Keratinocyte (primary cell): ENCODE results near the gene TSPEAR. TPM values are rescaled to one million over a fixed set of nuclear protein-coding genes. Genes with fewer than 3 reads are reported as not detected.

ENCODE experiments used
- DNase-seq: peaks from one replicate; pipeline ENCODE4 v3.0.0-alpha.2; 2011; ENCODE audit warnings: low read depth, missing footprints, low spot score
- FAIRE-seq: peaks from 2 replicates; lab custom pipeline; 2011; peaks lifted over from hg19 to GRCh38; lab: Jason Lieb, UNC
- H2AFZ ChIP-seq: 2 replicates; pipeline ENCODE4 v1.6.0; 2012; ENCODE audit warnings: low read length, control low read depth, inconsistent platforms; ENCODE audit not compliant: control insufficient read depth
- H3K27ac ChIP-seq: 2 replicates; pipeline ENCODE4 v1.5.1; 2011; ENCODE audit warnings: low read length; ENCODE audit not compliant: control insufficient read depth, insufficient read depth
- H3K27me3 ChIP-seq: 3 replicates; pipeline ENCODE4 v1.6.0; 2011; ENCODE audit warnings: low read length; ENCODE audit not compliant: control insufficient read depth, insufficient read depth; ENCODE audit errors: extremely low read depth
- H3K36me3 ChIP-seq, 2 experiments: 2 replicates in 1 of 2; 3 replicates in 1 of 2; pipeline ENCODE4 v1.5.1; 2011; ENCODE audit warnings: low read length in 2 of 2, mild to moderate bottlenecking in 1 of 2; ENCODE audit not compliant: control insufficient read depth in 2 of 2, insufficient read depth in 2 of 2; ENCODE audit errors: extremely low read depth in 1 of 2
- H3K4me1 ChIP-seq: 3 replicates; pipeline ENCODE4 v1.5.1; 2011; ENCODE audit warnings: low read length; ENCODE audit not compliant: control insufficient read depth, insufficient read depth; ENCODE audit errors: extremely low read depth
- H3K4me2 ChIP-seq: 3 replicates; pipeline ENCODE4 v1.6.0; 2011; ENCODE audit warnings: low read depth, low read length; ENCODE audit not compliant: control insufficient read depth, insufficient read depth; ENCODE audit errors: extremely low read depth
- H3K4me3 ChIP-seq, 3 experiments: fragments of 200-600 bp in 1 of 3; sonication (generic) in 1 of 3; 2 replicates in 2 of 3; 3 replicates in 1 of 3; pipeline ENCODE4 v1.5.1; 2011 to 2016; ENCODE audit warnings: low read length in 3 of 3, mild to moderate bottlenecking in 3 of 3, control low read depth in 2 of 3, inconsistent platforms in 1 of 3, low read depth in 1 of 3, mixed read lengths in 1 of 3, mixed run types in 1 of 3, moderate library complexity in 1 of 3; ENCODE audit not compliant: control insufficient read depth in 2 of 3, insufficient read depth in 2 of 3; ENCODE audit errors: extremely low read depth in 1 of 3
- H3K79me2 ChIP-seq: 2 replicates; pipeline ENCODE4 v1.6.0; 2012; ENCODE audit warnings: low read length; ENCODE audit not compliant: control insufficient read depth, insufficient read depth
- H3K9ac ChIP-seq: 3 replicates; pipeline ENCODE4 v1.6.0; 2011; ENCODE audit warnings: low read length; ENCODE audit not compliant: control insufficient read depth, insufficient read depth; ENCODE audit errors: extremely low read depth
- H3K9me1 ChIP-seq: 3 replicates; pipeline ENCODE4 v1.6.0; 2011; ENCODE audit warnings: low read length; ENCODE audit not compliant: control insufficient read depth, insufficient read depth; ENCODE audit errors: extremely low read depth
- H3K9me3 ChIP-seq: 2 replicates; pipeline ENCODE4 v1.5.1; 2012; ENCODE audit warnings: low read depth, low read length; ENCODE audit not compliant: control insufficient read depth
- H4K20me1 ChIP-seq: 3 replicates; pipeline ENCODE4 v1.6.0; 2011; ENCODE audit warnings: low read length; ENCODE audit not compliant: control insufficient read depth, insufficient read depth; ENCODE audit errors: extremely low read depth
- EZH2 ChIP-seq: IDR thresholded peaks from one replicate; pipeline ENCODE4 v1.6.1; 2012; ENCODE audit warnings: inconsistent platforms, mild to moderate bottlenecking, low read length, moderate library complexity
- dilution Hi-C: fragments of 300-500 bp; cut with MboI; formaldehyde crosslinking; loops from one replicate; pipeline ENCODE4 v1.7.0; 2020; ENCODE audit warnings: low sequenced_read_pairs; ENCODE audit not compliant: extremely low pct_ligation_motif_present
- polyA plus RNA-seq, 5 experiments: library from polyadenylated mRNA; depleted of rRNA in 3 of 5; stranded (reverse) in 3 of 5; stranded (forward) in 1 of 5; unstranded in 1 of 5; fragments of >200 nt; gene quantifications; 1 replicate in 1 of 5; 2 replicates in 3 of 5; 3 replicates in 1 of 5; pipeline versions ENCODE4 v1.2.1 to v1.2.3, GENCODE V29; 2011 to 2012; ENCODE audit warnings: missing spikeins in 2 of 5, low read depth in 1 of 5, low replicate concordance in 1 of 5
- TF ChIP-seq, protein P1 (sequence below), 3 experiments: IDR thresholded peaks in 1 of 3; conservative IDR thresholded peaks in 1 of 3; optimal IDR thresholded peaks in 1 of 3; 2 replicates in 2 of 3; 3 replicates in 1 of 3; pipeline versions ENCODE3 to v1.5.1; 2011; ENCODE audit warnings: low read length in 3 of 3, mild to moderate bottlenecking in 3 of 3, moderate library complexity in 2 of 3, control low read depth in 1 of 3, inconsistent platforms in 1 of 3; ENCODE audit not compliant: insufficient read depth in 2 of 3; ENCODE audit errors: extremely low read depth in 1 of 3

Gene TSPEAR
- polyA plus RNA-seq, 1 donor (not counting 4 experiments of a cell fraction or from before 2014, with no cell fraction given): 0.12 TPM

DNA sequence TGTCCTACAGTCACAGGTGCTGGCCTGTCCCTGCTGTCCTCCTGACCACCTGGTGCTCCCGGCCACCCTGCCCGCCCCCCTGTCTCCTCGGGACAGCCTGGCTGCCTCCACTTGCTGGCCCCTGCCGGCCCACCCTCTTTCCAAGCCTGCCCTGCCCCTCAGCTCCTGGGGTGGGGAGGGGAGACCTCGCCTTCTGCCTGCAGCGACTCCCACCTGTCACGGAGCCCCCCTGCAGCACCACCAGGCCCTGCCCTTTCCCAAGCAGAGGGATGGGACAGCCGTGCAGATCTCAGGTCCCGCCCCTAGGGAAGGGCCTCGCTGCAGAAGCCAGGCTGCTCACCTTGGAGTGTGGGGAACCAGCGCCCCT lies 248.6 kb downstream of the TSPEAR start:
- Histone ChIP-seq H3K27me3 (no peaks in the 10 kb centered on the region), H3K9me3 (peaks cover 3% of the 10 kb centered on the region), H3K4me3 (no peak overlapping the region), H4K20me1 (no peaks in the 10 kb centered on the region), H3K9me1 (no peaks in the 10 kb centered on the region), H3K36me3 (no peaks in the 10 kb centered on the region), H3K4me2 (no peak overlapping the region), H3K79me2 (no peaks in the 10 kb centered on the region), H2AFZ (no peak overlapping the region), H3K4me1 (no peaks in the 10 kb centered on the region), H3K27ac (no peak overlapping the region), H3K9ac (no peak overlapping the region)
- DNase-seq (no peak), FAIRE-seq (no peak)
- TF ChIP-seq, protein P1, sequence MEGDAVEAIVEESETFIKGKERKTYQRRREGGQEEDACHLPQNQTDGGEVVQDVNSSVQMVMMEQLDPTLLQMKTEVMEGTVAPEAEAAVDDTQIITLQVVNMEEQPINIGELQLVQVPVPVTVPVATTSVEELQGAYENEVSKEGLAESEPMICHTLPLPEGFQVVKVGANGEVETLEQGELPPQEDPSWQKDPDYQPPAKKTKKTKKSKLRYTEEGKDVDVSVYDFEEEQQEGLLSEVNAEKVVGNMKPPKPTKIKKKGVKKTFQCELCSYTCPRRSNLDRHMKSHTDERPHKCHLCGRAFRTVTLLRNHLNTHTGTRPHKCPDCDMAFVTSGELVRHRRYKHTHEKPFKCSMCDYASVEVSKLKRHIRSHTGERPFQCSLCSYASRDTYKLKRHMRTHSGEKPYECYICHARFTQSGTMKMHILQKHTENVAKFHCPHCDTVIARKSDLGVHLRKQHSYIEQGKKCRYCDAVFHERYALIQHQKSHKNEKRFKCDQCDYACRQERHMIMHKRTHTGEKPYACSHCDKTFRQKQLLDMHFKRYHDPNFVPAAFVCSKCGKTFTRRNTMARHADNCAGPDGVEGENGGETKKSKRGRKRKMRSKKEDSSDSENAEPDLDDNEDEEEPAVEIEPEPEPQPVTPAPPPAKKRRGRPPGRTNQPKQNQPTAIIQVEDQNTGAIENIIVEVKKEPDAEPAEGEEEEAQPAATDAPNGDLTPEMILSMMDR (optimal IDR thresholded peaks at IDR 0.05 in 1 of 3, IDR thresholded peaks at IDR 0.05 in 1 of 3, conservative IDR thresholded peaks at IDR 0.05 in 1 of 3; ENCODE audit: extremely low read depth in 1 of 3, insufficient read depth in 2 of 3, low read length in 3 of 3): no peak
- TF ChIP-seq EZH2: no peak
- dilution Hi-C loops: no loop called here

DNA sequence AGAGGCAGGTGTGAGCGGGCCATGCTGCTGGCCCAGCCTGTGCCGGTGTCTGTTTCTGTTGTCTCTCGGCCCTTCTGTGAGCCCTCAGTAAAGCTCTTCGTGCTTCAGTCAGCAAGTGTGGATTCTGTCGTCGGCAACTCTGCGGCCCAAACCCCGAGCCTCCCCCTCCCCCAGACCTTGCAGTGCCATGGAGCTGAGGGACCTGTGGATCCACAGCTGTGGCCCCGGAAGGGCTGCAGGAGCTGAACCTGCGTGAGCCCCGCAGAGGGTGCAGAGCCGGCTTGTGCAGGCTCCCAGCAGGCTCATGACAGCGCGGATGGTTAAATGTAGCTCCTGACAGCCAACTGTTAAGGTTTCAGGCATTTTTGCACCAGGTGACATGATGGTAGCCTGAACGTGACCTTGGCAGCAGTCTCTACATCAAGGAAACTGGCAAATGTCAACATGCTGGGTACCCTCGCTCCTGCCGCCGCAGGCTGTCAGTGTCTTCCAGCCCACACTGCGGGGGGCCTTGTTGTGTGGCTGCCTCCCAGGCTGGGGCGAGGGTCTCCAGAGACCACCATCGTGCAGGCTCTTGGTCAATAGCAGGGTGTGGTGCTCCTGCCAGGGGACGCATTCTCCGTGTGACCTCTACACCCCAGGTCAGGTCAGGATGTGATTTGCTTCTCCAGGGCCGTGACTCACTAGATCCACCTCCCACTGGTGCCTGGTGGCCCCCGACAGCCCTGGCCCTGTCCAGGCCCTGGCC lies 249.1 kb downstream of the TSPEAR start:
- DNase-seq: no peak
- H3K36me3 ChIP-seq: no peaks in the 10 kb centered on the region
- H4K20me1 ChIP-seq: no peaks in the 10 kb centered on the region
- H3K9ac ChIP-seq: no peak overlapping the region
- H3K4me3 ChIP-seq: no peak overlapping the region
- no peaks in the 10 kb centered on the region for H3K79me2 ChIP-seq
- no peaks in the 10 kb centered on the region for H3K4me1 ChIP-seq
- H2AFZ ChIP-seq: no peak overlapping the region
- no peak overlapping the region for H3K4me2 ChIP-seq
- H3K9me3 ChIP-seq: peaks cover 3% of the 10 kb centered on the region
- no peak for FAIRE-seq
- TF ChIP-seq, protein P1 (optimal IDR thresholded peaks at IDR 0.05 in 1 of 3, IDR thresholded peaks at IDR 0.05 in 1 of 3, conservative IDR thresholded peaks at IDR 0.05 in 1 of 3; ENCODE audit: extremely low read depth in 1 of 3, insufficient read depth in 2 of 3, low read length in 3 of 3): no peak
- no peak for TF ChIP-seq EZH2
- H3K27ac ChIP-seq: no peak overlapping the region
- H3K9me1 ChIP-seq: no peaks in the 10 kb centered on the region
- no peaks in the 10 kb centered on the region for H3K27me3 ChIP-seq
- dilution Hi-C loops: no loop called here
